ENCODE results near the gene DYRK3. TPM values are rescaled to one million over a fixed set of nuclear protein-coding genes. Genes with fewer than 3 reads are reported as not detected.

The DYRK3 gene
- total RNA-seq, 1 experiment from 2014 or later = 7.1 TPM

DNA sequence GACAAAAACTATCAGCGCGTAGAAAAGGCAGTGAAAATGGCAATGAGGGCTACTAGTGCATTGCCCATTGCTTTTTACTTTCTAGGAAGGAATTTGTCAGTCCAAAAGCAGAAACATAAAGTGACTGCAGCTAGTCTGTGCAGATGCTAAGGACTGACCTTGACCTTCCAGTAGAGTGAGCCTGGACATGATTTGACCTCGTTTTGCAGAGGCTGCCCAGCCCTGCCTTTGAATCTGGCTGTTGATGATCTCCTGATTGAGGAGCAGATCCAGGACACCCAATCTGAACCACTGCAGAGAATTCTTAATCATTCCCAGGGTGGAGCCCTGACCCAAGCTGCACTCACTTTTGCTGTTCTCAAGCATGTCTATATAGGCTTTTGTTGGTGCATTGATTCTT is 21.6 kb downstream of the DYRK3 start:
- CTCF ChIA-PET = interaction anchor here (1.2 to 3.4 kb wide), 2 partner anchors 7 to 92 kb away, joined by 3 to 13 read pairs; no protein-coding TSS in a partner anchor
- no peak for ATAC-seq

More for the DNA sequence above, 21.6 kb downstream of the DYRK3 start:
- intact Hi-C loops (cut with micrococcal nuclease) = no loop called here
- TF ChIP-seq ZFX (IDR thresholded peaks at IDR 0.05) (no peak), EZH2phosphoT487 (IDR thresholded peaks at IDR 0.05; ENCODE audit: borderline replicate concordance) (no peak), EZH2 (IDR thresholded peaks at IDR 0.05) (no peak), SIN3A (IDR thresholded peaks at IDR 0.05; ENCODE audit: low read depth) (no peak), ZNF274 (IDR thresholded peaks at IDR 0.05; ENCODE audit: low read depth, low read length) (no peak), MAX (IDR thresholded peaks at IDR 0.05) (no peak), SP1 (IDR thresholded peaks at IDR 0.05; ENCODE audit: low read depth) (no peak), YY1 (IDR thresholded peaks at IDR 0.05; ENCODE audit: extremely low read depth, insufficient replicate concordance, low read depth, low read length) (no peak), FOSL1 (IDR thresholded peaks at IDR 0.05; ENCODE audit: low read depth) (no peak), POLR2A (IDR thresholded peaks at IDR 0.05; ENCODE audit: borderline replicate concordance, extremely low read depth, insufficient read depth, insufficient read length) (no peak), CBX3 (IDR thresholded peaks at IDR 0.05; ENCODE audit: low read depth) (no peak), EGR1 (IDR thresholded peaks at IDR 0.05; ENCODE audit: low read depth) (no peak), ELF1 (IDR thresholded peaks at IDR 0.05; ENCODE audit: borderline replicate concordance, low read depth) (no peak), POLR2AphosphoS5 (IDR thresholded peaks at IDR 0.05; ENCODE audit: low read depth, low read length) (no peak), SRF (IDR thresholded peaks at IDR 0.05; ENCODE audit: low read depth) (no peak)
- TF ChIP-seq, protein P1, sequence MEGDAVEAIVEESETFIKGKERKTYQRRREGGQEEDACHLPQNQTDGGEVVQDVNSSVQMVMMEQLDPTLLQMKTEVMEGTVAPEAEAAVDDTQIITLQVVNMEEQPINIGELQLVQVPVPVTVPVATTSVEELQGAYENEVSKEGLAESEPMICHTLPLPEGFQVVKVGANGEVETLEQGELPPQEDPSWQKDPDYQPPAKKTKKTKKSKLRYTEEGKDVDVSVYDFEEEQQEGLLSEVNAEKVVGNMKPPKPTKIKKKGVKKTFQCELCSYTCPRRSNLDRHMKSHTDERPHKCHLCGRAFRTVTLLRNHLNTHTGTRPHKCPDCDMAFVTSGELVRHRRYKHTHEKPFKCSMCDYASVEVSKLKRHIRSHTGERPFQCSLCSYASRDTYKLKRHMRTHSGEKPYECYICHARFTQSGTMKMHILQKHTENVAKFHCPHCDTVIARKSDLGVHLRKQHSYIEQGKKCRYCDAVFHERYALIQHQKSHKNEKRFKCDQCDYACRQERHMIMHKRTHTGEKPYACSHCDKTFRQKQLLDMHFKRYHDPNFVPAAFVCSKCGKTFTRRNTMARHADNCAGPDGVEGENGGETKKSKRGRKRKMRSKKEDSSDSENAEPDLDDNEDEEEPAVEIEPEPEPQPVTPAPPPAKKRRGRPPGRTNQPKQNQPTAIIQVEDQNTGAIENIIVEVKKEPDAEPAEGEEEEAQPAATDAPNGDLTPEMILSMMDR (IDR thresholded peaks at IDR 0.05 in 2 of 3, conservative IDR thresholded peaks at IDR 0.05 in 1 of 3; ENCODE audit: borderline replicate concordance in 1 of 3, insufficient read depth in 1 of 3, low read depth in 2 of 3, low read length in 2 of 3) = no peak
- TF ChIP-seq, protein P2, sequence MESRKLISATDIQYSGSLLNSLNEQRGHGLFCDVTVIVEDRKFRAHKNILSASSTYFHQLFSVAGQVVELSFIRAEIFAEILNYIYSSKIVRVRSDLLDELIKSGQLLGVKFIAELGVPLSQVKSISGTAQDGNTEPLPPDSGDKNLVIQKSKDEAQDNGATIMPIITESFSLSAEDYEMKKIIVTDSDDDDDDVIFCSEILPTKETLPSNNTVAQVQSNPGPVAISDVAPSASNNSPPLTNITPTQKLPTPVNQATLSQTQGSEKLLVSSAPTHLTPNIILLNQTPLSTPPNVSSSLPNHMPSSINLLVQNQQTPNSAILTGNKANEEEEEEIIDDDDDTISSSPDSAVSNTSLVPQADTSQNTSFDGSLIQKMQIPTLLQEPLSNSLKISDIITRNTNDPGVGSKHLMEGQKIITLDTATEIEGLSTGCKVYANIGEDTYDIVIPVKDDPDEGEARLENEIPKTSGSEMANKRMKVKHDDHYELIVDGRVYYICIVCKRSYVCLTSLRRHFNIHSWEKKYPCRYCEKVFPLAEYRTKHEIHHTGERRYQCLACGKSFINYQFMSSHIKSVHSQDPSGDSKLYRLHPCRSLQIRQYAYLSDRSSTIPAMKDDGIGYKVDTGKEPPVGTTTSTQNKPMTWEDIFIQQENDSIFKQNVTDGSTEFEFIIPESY (IDR thresholded peaks at IDR 0.05; ENCODE audit: extremely low read depth, insufficient replicate concordance, low read length) = no peak
- Histone ChIP-seq H3K4me3 (replicated peaks in 1 of 2; ENCODE audit: low read depth in 1 of 2, low read length in 2 of 2) (no peak overlapping the region), H3K79me2 (ENCODE audit: insufficient read depth, low read length) (no peaks in the 10 kb centered on the region), H3K4me2 (ENCODE audit: low read length) (no peak overlapping the region), H2AFZ (ENCODE audit: low read depth, low read length, poor library complexity, severe bottlenecking) (no peak overlapping the region), H3K36me3 (ENCODE audit: control insufficient read depth in 1 of 2, insufficient read depth in 2 of 2, low read length in 2 of 2) (no peaks in the 10 kb centered on the region), H3K4me1 (ENCODE audit: control insufficient read depth in 1 of 2, insufficient read depth in 2 of 2, low read length in 2 of 2) (no peaks in the 10 kb centered on the region; a peak in 1 of 4 replicates), H4K20me1 (ENCODE audit: insufficient read depth) (no peaks in the 10 kb centered on the region), H3K9ac (ENCODE audit: low read length) (no peak overlapping the region), H3K9me3 (ENCODE audit: control insufficient read depth in 1 of 2, insufficient read depth in 1 of 2, low read depth in 1 of 2, low read length in 2 of 2) (no peaks in the 10 kb centered on the region), H3K27ac (ENCODE audit: low read depth, low read length) (no peak overlapping the region), H3K9me2 (ENCODE audit: insufficient read depth) (no peaks in the 10 kb centered on the region), H3K27me3 (ENCODE audit: insufficient read depth, low read length) (no peaks in the 10 kb centered on the region)
- RAD21 ChIA-PET (ENCODE audit: low non-redundant PET in 1 of 2, low total read pairs in 2 of 2, uncharacterized antibody in 2 of 2, unreplicated experiment in 2 of 2) = no interaction called here
- no peak for DNase-seq (ENCODE audit: low read depth, low spot score)
- no TSS peak for BruUV-seq (replicated peaks)
- POLR2A ChIA-PET = no interaction called here

All from HCT116 (cell line).